ENCODE results near the gene SLC5A8.

DNA sequence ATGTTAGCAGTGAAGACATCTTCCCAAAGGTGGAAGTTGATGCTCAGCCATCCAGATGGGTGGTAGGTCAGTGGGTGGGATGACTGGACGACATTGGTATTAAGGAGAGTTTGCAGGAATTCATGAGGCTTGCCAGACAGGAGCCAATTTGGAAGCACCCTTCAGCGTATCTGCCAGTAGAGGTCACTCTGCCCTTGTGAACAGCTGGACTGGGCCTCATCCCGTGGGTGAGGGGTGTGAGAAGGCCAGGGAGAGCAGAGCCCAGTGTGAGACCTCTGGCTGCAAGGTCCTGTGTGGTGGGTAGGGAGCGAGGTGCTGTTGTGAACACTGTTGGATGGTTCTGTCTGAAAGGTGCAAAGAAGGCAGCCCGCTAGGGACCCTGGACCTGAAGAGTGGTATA, 37.7 kb downstream of the SLC5A8 start:
- TF ChIP-seq, protein P1, sequence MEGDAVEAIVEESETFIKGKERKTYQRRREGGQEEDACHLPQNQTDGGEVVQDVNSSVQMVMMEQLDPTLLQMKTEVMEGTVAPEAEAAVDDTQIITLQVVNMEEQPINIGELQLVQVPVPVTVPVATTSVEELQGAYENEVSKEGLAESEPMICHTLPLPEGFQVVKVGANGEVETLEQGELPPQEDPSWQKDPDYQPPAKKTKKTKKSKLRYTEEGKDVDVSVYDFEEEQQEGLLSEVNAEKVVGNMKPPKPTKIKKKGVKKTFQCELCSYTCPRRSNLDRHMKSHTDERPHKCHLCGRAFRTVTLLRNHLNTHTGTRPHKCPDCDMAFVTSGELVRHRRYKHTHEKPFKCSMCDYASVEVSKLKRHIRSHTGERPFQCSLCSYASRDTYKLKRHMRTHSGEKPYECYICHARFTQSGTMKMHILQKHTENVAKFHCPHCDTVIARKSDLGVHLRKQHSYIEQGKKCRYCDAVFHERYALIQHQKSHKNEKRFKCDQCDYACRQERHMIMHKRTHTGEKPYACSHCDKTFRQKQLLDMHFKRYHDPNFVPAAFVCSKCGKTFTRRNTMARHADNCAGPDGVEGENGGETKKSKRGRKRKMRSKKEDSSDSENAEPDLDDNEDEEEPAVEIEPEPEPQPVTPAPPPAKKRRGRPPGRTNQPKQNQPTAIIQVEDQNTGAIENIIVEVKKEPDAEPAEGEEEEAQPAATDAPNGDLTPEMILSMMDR (IDR thresholded peaks at IDR 0.05; ENCODE audit: low read depth, low read length, poor library complexity, severe bottlenecking), result peak; percentile 38
- no peak for TF ChIP-seq EZH2phosphoT487 (IDR thresholded peaks at IDR 0.05; ENCODE audit: borderline replicate concordance, low read length)

All from DOHH2 (cell line).